Measurements from ENCODE around the gene FBXL14.

Gene FBXL14

DNA sequence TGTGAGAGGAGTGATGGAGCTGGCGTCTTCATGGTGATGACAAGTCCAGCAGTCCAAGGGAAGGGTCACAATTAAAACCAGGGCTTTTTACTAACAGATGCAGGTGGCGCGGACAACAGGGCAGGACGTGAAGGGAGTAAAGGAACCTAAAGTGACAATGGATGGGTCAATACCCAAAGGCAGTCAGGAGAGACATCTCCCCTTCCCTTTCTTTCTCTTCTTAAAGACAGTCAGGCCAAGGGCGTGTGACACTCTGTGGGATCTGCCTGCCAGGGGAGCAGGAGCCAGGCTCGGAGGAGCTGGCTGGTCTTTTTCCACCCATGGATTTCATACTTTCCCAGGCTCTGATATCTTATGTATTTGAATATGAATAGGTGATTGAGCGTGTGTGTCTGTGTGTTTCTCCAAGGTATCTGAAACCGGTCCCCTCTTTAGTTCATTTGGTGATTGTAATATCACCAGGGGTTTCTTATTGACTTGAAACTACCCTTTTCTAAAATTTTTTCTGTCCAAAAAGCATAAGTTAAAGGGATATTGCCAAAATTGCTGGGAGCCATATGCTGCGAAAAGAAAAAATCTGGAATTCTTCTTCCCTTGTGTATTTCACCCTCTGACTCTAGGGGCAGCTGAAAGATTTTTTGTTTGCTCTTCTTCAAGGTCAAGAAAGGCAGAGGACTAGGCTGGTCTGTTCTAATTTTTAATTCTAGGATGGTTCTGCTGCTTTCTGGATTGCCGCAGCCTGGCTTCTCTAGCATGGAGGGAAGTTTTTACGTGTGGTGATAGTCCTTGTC is 61.8 kb downstream of the FBXL14 start:
- no peak for DNase-seq

DNA sequence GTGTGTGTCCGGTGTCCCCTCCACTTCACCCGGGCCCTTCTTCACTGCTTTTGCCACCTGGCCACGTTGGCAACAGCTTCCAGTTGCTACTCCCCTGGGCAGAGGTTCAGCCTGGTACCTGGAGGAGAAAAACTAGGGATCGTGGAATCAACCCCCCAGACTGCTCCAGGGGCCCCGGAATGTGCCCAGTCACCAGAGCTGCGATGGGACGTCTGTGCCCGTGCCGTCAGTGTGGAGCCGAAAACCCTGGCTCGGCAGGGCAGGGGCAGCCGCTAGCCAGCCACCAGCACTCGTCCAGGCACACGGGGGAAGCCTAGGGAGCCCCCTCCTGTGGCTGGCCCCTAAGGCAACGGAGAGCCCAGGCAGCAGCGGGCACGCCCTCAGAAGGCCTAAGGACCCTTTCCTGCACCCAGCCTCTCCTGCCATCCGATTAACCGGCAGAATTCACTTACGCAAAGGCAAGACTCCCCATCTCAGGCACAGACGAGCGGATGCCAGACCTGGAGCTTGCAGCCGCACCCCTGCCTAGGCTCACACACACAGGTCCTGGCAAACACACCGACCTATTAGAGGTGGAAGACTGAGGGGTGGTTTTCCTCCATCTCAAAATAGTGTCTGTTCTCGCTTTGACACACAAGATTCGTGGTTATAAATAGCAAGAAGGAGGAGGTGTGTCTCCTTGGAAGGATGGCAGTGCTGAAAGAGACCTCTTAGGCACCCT is 62.6 kb downstream of the FBXL14 start:
- DNase-seq, result no peak

DNA sequence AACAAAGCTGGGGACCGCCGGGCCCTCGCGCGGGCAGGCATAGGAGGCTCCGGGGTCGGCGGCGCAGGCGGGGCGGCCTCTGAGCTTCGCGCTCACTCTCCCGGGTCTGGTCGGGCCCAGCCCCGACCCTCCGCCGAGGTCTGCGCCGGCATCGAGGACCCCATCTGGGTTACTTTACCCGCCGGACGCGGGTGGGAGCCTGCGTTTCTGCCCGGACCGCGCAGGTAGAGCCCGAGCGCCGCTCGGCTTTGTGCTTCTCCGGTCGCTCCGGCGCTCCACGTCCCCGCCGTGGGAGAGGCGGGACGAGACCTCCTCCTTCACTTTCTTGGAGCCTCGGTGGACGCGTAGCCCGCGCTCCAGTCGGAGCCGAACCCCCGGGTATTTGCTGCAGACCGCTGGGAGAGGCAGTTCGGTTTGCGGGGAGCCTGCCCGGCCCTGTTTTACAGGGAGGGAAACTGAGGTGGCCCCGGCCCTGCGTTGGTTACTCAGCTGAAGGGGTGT is 63.2 kb downstream of the FBXL14 start:
- no peak for DNase-seq

DNA sequence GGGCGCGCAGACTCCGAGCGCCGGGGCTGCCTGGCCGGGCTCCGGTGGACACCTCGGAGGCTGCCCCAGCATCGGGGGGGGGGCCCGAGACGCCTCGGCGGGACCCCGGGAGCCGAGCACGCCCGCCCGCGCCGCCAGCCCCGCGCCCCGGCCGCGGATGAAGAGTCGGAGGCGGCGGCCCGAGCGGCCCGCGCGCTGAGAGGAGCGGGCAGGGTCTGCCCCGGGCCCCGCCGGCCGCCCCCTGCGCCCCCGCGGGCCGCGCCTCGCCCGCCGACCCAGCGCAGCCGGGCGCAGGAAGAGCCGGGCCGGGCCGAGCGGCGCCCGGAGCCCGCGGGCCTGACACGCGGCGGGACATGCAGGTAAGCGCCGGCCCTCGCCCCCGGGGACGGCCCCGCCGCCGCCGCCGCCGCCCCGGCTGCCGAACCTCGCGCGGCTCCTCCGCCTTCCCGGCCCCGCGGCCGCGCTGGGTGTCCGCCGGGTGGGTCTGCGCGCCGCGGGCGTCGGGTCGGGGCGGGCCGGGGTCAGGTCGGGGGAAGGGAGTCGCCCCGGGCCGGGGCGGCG is 63.7 kb downstream of the FBXL14 start:
- DNase-seq, result no peak

DNA sequence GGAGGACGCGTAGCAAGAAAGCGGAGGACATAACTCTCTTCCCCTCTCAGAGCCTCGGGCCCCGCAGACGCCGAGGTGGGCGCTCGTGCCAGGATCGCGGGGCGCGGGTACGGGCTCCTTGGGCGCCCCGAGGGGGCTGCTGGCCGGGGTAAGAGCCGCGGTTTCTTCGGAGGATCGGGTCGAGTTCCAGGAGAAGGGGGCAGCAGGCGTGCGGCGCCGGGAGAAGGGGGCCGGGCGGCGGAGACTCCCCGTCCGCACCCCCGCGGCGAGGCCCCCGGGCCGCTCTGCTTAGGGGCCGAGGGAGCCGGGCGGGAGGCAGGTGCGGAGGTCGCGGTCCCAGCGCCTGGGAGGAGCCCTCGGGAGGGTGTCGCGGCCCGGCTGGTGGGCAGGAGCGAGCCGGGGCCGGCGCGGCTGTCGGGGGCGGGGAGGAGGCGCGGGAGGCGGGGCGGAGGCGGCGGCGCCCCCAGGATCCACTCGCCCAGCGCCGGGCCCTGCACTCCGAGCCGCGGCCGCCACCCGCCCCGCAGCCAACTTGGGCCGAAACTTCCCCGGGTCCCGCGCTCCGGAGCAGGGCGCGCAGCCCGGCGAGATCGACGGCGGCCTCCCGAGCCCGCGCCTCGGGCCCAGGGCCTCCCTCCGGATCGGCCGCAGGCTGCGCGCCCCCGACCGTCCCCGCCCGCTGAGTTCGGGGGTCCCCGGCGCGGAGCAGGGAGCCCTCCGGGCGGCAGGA is 64.4 kb downstream of the FBXL14 start:
- DNase-seq, result no peak

DNA sequence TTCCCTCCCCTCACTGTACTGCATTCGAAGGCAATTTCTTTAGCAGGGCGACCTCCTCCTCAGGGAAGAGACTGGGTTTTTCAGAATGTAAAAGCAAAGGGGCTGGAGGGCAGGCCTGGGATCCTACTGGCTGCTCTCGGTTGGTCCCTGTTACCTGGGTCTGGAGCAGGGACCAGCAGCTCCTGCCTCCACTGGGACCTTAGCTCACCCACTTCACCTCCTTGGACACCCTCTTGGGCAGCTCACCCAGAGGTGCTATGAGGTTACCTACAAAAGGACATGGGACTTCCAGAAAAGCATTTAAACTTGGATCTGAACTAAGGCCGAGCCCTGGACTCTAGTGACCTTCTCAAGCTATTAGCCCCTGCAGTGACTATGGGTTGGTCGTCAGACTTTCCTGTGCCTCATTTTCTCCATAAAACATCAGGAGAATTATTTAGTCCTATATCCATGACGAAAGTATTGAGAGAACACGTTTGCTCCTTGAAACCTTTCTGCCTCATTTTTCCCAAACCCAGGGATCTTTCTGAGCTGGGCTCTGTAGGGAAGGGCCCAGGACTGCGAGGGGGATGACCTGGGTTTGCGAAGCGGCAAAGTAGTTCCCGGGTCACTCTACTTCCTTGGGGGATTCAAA is 65.0 kb downstream of the FBXL14 start:
- DNase-seq, result no peak

DNA sequence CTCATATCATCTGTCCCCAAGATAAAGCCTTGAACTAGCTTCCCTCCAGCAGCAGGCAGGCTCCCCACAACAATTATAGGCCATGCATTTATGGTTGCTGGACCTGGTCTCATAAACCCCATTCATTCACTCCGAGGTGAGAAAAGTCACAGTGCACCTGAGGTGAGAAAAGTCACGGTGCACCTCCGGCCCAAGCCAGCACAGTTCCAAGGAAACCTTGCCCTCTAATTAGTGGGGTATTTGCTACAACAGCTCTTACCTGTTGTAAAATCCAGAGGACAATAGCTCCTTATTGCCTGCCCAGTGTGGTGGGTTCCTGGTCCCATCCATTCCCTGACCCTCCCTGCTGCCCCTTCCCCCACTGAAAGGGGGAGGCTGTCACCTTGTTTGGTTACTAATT is 65.6 kb downstream of the FBXL14 start:
- no peak for DNase-seq

DNA sequence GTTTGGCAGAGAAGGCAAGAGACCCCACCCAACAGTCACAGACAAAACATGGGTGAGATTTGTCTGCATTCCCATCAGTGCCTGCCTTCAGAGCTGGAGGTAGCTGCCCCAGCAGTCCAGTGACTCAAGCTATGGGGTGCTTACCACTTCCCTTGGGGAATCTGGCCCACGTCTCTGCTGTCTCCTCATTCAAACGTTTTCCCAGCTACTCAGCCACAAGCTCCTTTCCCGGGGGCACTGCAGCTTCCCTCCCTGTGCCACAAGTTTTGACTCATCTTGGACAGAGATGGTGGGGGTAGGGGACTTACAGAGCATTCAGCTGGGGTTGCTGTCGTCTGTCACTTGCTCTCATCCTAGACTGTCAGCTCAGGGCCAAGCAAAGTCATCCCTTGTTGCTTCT is 66.6 kb downstream of the FBXL14 start:
- no peak for DNase-seq

DNA sequence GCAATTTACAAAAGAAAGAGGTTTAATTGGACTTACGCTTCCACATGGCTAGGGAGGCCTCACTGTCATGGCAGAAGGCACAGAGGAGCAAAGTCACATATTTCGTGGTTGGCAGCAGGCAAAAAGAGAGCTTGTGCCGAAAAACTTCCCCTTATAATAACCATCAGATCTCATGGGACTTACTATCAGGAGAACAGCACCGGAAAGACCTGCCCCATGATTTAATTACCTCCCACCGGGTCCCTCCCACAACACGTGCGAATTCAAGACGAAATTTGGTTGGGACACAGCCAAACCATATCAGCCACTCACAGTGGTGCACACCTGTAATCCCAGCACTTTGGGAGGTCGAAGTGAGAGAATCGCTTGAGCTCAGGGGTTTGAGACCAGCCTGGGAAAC is 68.5 kb downstream of the FBXL14 start:
- no peak for DNase-seq

DNA sequence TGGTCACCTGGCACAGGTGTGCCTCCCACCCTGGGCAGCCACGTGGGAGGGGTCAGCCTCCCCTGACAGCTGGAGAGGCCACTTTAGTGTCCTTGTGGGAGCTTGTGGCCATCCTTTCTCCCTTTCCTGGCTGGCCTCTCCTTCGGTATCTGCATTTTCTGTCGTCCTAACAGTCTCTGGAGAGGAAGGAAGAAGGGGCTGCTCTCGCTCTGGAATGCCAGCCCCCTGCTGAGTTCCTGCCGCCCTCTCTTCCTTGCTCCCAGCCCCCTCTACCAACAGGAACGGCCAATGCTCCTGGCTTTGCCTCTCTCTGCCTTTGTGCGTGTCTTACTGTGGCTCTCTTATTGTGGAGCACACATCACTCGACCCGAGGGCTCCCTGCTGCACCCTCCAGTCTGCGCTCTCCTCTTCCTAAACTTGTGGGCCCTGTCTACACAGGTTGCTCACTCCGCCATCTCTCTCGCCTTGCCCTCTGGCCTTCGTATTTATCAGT is 70.8 kb downstream of the FBXL14 start:
- DNase-seq, result no peak

DNA sequence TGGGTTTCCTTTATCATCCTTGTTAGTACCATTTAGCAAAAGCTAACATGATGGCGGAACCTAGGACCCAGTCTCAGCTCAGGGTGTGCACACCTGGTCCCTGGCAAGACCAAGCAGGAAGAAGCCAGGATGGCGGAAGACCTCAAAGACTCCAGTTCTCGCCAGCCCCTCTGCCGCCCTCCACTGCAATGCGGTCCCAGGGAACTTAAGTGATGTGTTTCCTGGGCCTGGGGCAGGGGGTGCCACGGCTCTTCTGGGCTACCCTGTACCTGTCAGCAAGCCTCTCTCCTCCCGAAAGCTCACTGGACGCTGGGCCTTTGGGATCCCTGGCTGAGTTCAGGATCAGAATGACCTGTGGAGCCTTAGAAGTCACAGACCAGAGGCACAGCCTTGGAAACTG is 71.3 kb downstream of the FBXL14 start:
- no peak for DNase-seq

DNA sequence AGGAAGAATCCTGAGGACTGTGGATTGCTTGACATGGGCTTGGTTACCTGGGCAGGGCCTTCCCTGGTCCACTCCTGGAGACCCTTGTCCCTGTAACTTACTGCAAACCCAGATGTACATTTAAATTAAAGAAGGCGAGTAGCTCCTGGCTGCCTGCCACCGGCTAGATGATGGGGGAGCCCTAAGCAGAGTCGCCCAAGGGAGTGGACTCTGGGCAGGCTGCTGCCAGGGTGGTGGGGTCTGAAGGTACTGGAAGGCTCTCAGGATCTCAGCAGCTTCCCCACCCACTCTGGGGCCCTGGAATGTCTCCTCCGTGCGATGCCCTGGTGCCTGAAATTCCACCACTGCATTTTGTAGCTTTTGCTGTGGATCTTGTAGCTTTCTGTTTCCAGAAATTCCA is 74.7 kb downstream of the FBXL14 start:
- DNase-seq, result no peak

DNA sequence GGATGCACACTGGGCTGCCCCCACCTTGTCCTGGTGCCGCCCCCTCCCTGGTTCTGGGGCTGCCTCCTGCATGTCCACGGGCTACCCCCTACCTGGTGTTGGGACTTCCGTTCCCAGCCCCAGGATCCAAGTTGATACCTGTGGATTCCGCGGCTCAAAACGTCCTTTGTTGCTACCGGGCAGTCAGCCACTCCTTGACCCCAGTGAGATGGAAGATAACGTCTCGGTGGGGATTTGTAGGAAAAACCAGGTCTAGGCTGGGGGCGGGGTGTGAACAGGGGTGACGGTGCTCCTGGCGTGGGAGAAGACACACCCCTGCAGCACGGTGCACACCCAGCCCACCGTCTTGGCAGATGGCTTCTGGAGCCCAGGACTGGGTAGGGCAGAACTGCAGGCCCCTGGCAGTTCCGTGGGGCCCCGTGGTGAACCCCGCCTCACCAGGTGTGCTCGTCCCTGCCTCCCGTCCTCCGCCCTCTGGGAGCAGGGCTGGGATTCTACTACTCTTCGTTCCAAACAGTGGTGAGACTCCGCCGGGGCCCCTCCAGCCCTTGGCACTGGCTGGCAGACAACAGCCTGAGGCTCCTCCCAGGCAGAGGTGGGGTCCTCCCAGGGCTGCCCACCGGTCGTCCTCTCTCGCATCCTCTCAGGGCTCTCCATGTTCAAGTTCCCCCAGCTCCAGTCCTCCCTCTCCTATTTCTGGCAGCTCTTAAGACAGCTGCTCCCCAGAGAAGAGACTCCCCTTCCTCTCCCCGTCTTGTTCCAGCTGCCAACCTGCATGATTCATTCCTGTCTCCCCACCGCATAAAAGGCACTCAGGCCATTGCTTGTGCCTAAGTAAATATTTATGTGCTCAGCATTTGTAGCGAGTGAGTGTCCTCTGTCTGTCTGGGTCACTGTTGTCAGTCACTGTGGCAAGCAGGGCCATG is 75.5 kb downstream of the FBXL14 start:
- DNase-seq, result no peak

DNA sequence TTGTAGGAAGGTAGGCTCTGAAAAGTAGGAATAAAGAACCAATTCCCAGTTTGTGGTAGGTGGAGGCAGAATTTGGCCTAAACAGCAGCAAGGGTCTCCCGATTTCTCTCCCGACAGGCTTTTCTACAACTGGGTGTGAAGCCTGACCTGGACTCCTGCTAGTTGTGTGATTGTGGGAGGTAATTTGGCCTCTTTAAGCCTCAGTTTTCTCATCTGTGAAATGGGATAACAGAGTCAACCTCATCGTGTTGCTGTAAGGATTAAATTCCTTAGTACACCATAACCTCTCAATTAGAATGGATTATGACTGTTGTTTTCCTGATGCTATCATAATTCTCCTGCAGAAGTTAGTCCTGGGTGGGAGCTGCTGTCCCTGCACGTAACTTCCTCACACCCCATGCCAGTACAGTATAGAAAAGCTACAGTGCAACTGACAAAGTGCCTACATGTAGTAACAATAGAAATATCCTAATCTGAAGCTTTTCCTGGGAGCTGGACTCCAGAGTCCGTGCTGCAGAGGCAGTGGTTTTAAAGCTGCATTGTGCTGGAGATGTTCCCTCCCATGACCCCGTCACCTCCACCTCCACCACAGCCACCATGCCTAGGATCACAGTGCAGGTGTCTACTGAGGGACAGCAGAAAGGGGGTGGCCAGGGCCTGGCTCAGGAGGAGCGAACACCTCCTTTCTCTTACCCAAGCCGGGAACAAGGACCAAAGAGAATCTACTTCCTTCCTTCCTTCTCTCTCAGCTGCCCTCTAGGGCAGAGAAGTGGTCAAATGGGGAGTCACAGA is 76.5 kb downstream of the FBXL14 start:
- DNase-seq, result no peak

DNA sequence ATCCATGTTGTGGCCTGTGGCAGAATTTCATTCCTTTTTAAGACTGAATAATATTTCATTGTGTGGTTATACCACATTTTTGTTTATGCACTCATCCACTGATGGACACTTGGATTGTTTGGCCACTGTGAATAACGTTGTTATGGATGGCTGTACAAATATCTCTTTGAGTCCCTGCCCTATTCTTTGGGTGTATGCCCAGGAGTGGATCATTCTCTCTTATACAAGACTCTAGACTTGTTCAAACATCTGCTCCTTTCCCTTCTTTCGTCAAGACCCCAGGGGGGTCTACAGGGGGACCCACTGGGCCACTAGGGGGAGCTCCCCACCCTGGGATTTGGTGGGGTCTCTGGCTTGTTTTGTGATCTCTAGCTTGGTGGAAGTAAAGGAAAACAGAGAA is 77.4 kb downstream of the FBXL14 start:
- DNase-seq, result no peak

All from inflammatory macrophage treated with lipopolysaccharide for 4 hours (primary cell).